Activated naive CD8-positive, alpha-beta T cell treated with anti-CD3 and anti-CD28 coated beads for 36 hours (primary cell): ENCODE data around the gene SMARCAL1. TPM values are rescaled to one million over a fixed set of nuclear protein-coding genes. Genes with fewer than 3 reads are reported as not detected.

ENCODE experiments used
- total RNA-seq, 2 experiments: library from RNA; stranded (reverse); gene quantifications; one replicate each; pipeline ENCODE4 v1.2.3, GENCODE V29; 2021

The SMARCAL1 gene
- total RNA-seq, 2 experiments from 2014 or later, result 22.4 to 25.3 TPM

Other genes with a start within 250 kb of the SMARCAL1 start
- gene MARCHF4, start 40.0 kb upstream of the SMARCAL1 start, total RNA-seq, result not detected
- gene RPL37A, start 86.4 kb downstream of the SMARCAL1 start, total RNA-seq, result 1,000 to 10,000 TPM; 3,900 to 3,940 TPM
- gene IGFBP2, start 220.9 kb downstream of the SMARCAL1 start, total RNA-seq, result 10 to 100 TPM; 38.2 to 39.1 TPM